BLaER1 treated with 17β-estradiol and CSF1 and Interleukin-3, amounts not matched to agents 10 nM and 100 nM (cell line): Measurements from ENCODE around the gene ACSS2.
"Not testable (repeated sequence)": the region's sequence is repeated elsewhere in the genome, so short reads cannot be mapped to it uniquely, and the experiment has no call there.

ENCODE experiments used
- H3K27ac ChIP-seq, 11 experiments: shearing (Covaris generic); formaldehyde crosslinking; 2 replicates each; pipeline ENCODE4 v1.8.1; 2022
- H3K27me3 ChIP-seq, 11 experiments: shearing (Covaris generic); formaldehyde crosslinking; 2 replicates each; pipeline ENCODE4 v1.8.1; 2022
- H3K36me3 ChIP-seq, 11 experiments: shearing (Covaris generic); formaldehyde crosslinking; 2 replicates each; pipeline ENCODE4 v1.8.1; 2022
- H3K4me1 ChIP-seq, 10 experiments: shearing (Covaris generic); formaldehyde crosslinking; 2 replicates each; pipeline ENCODE4 v1.8.1; 2022
- H3K4me2 ChIP-seq, 11 experiments: shearing (Covaris generic); formaldehyde crosslinking; 2 replicates each; pipeline ENCODE4 v1.8.1; 2022
- H3K4me3 ChIP-seq, 10 experiments: shearing (Covaris generic); formaldehyde crosslinking; 2 replicates each; pipeline ENCODE4 v1.8.1; 2022
- H3K9ac ChIP-seq, 11 experiments: shearing (Covaris generic); formaldehyde crosslinking; 2 replicates each; pipeline ENCODE4 v1.8.1; 2022
- H3K9me3 ChIP-seq, 11 experiments: shearing (Covaris generic); formaldehyde crosslinking; replicated peaks in 1 of 11; 2 replicates each; pipeline ENCODE4 v1.8.1; 2022
- H4K20me1 ChIP-seq, 11 experiments: shearing (Covaris generic); formaldehyde crosslinking; 2 replicates each; pipeline ENCODE4 v1.8.1; 2022
- Cebpa-rat ChIP-seq, 11 experiments: shearing (Covaris generic); IDR thresholded peaks; 2 replicates each; pipeline ENCODE4 v1.8.1; 2022

ACSS2 gene

DNA sequence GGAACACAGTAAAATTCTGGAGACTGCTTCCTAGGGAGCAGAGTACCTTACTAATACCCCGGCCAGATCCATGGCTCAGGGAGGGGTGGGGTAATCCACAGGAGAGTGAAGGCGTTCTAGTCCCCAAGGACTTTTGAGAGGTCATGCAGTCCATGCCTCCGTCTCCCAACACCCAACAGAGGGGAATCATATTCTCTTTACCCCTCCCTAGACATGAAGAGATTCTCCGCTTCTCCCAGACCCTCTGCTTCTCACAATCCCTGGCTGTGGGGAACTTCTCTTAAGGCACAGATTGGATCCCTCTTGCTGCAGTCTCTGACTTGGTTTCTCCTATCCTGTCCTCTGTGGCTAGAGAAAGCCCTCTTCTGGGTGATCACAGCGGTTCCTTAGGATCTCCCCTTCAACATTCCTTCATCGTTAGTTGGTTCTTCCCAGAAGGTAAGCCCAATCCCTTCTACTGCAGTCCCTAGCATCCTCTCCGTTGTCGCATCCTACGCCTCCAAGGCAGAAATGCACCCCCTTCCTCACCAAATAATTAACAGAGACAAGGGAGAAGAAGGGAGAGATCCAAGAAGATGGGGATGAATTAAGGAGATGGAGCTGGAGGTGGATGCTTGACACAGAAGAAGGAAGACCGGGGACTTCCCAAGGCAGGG, 4.3 kb upstream of the ACSS2 start:
- Histone ChIP-seq H3K27ac (no peak overlapping the region), H3K4me2 (peak overlapping the region; percentile 35 to 92 (median 73); a peak in 20 of 22 replicates), H3K9ac (no peak overlapping the region), H3K27me3 (peaks cover 0 to 8% (median 0%) of the 10 kb centered on the region in 11 experiments; a peak in 2 of 22 replicates), H3K36me3 (no peaks in the 10 kb centered on the region), H4K20me1 (no peaks in the 10 kb centered on the region), H3K4me3 (0 out of 20 replicates have a peak overlapping the region, but pooled peaks of 1 of the 10 experiments have one; percentile 35), H3K4me1 (peaks cover 18 to 36% (median 27%) of the 10 kb centered on the region in 10 experiments), H3K9me3 (no peaks in the 10 kb centered on the region)
- no peak for TF ChIP-seq Cebpa-rat (IDR thresholded peaks at IDR 0.05)

DNA sequence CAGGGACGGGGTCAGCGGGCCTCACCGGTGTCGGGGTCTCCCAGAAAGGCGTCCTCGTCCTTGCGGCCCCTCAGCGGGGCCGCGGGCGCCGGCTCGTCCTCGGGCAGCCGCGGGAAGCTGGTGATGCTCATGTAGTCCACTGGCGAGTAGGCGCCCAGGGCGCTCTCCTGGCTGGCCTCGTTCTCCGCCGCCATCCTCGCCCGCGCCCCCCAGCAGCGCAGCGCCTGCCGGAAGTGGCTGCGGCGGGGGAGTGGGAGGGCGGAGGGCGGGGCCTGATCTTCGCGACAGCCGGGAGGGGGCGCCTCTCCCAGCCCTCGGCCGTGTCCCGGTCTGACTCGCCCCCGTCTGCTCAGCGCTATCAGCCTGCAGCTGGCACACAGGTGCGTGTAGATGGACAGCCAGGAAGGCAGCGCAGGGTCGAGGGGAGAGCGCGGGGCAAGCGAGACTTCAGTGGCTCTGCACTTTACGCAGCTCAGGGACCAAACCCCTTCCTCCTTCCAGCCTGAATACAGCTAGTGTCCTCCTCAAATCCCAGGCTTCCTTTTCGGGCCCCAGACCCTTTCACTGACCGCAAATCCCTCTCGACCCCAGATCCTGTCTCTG, 3.7 kb upstream of the ACSS2 start, which contains the start of gene GGT7:
Gene GGT7, minus strand, starts transcription at position 235 of the 603 bp plus-strand sequence. Its CDS starts 41 bp downstream, at position 194.
- peaks cover 19 to 39% (median 31%) of the 10 kb centered on the region in 10 experiments for H3K4me1 ChIP-seq
- no peak within 1 kb of the TSS for H3K27ac ChIP-seq
- no peak for TF ChIP-seq Cebpa-rat (IDR thresholded peaks at IDR 0.05)
- H3K9ac ChIP-seq: peak within 1 kb of the TSS in 4 of 11 experiments; percentile 8 to 58 (median 26); a peak in 4 of 22 replicates
- peak within 1 kb of the TSS in 5 of 10 experiments; percentile 35 to 48 (median 42); a peak in 6 of 20 replicates for H3K4me3 ChIP-seq
- H3K4me2 ChIP-seq: peak within 1 kb of the TSS; percentile 35 to 92 (median 73)
- H3K36me3 ChIP-seq: no peaks in the 10 kb centered on the region
- peaks cover 0 to 8% (median 0%) of the 10 kb centered on the region in 11 experiments; a peak in 2 of 22 replicates for H3K27me3 ChIP-seq
- no peaks in the 10 kb centered on the region for H4K20me1 ChIP-seq
- H3K9me3 ChIP-seq: no peaks in the 10 kb centered on the region

DNA sequence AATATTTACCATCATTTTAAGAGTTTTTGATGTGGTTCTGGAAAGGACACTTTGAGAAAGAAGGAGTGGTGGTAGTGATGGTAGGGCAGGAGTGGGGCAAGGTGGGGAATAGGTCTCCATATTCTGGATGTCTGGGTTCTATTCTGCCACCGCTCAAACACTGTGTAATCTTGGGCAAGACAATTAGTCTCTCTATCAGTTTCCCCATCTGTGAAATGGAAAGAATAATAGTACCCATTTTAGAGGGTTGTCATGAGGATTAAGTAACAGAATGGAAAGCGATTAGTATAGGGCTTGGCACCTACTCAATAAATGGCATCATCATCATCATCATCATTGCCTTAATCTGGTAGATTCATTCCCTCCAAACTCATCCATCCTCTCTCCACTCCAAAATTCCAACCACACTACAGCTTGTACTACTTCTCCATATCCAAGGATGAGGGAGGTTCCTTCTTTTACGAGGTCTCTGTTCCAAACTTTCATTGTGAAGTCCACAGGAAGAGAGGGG, 2.8 kb upstream of the ACSS2 start:
- Histone ChIP-seq H3K4me3 (no peak overlapping the region), H4K20me1 (no peaks in the 10 kb centered on the region; a peak in 1 of 22 replicates), H3K9ac (no peak overlapping the region), H3K36me3 (no peaks in the 10 kb centered on the region), H3K27ac (no peak overlapping the region), H3K9me3 (no peaks in the 10 kb centered on the region), H3K4me1 (peaks cover 19 to 39% (median 32%) of the 10 kb centered on the region in 10 experiments), H3K4me2 (peak overlapping the region in 3 of 11 experiments; percentile 43 to 73 (median 47); a peak in 5 of 22 replicates), H3K27me3 (peaks cover 0 to 8% (median 0%) of the 10 kb centered on the region in 11 experiments; a peak in 2 of 22 replicates)
- TF ChIP-seq Cebpa-rat (IDR thresholded peaks at IDR 0.05): no peak

DNA sequence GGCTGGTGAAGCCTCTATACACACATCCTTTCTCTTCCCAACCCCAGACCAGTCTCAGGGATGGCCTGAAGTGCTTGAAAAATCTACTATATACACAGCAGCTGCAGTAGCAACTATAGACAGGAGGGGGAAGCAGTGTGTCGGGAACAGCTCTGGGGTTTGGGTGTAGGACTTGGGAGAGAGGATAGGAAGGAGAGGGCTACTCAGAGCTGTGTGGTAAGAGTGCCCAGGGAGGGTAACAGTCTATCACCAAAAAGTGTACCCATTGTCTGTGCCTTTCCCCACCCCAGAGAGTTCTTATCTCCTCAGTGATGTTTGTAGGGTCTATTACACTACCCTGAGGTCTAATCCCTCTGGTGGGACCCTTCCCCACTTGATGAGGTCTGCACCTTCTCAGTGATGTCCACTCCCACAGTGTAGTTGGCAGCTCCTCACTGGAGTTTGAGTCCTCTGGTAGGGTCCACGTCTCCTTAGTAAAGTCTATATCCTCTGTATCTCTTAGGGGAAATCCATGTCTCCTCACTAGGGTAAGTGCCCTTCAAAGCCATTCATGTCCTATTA, 2.2 kb upstream of the ACSS2 start:
- TF ChIP-seq Cebpa-rat (IDR thresholded peaks at IDR 0.05): no peak
- Histone ChIP-seq H3K27me3 (peaks cover 0 to 8% (median 0%) of the 10 kb centered on the region in 11 experiments; a peak in 2 of 22 replicates), H3K36me3 (no peaks in the 10 kb centered on the region), H3K9ac (peak overlapping the region in 2 of 11 experiments; percentile 44 to 53; a peak in 4 of 22 replicates), H3K27ac (peak overlapping the region in 4 of 11 experiments; percentile 31 to 85 (median 76); a peak in 5 of 22 replicates), H3K4me1 (peaks cover 19 to 39% (median 32%) of the 10 kb centered on the region in 10 experiments), H4K20me1 (no peaks in the 10 kb centered on the region; a peak in 1 of 22 replicates), H3K4me3 (no peak overlapping the region), H3K4me2 (peak overlapping the region in 5 of 11 experiments; percentile 73 to 89 (median 82); a peak in 8 of 22 replicates), H3K9me3 (no peaks in the 10 kb centered on the region)

DNA sequence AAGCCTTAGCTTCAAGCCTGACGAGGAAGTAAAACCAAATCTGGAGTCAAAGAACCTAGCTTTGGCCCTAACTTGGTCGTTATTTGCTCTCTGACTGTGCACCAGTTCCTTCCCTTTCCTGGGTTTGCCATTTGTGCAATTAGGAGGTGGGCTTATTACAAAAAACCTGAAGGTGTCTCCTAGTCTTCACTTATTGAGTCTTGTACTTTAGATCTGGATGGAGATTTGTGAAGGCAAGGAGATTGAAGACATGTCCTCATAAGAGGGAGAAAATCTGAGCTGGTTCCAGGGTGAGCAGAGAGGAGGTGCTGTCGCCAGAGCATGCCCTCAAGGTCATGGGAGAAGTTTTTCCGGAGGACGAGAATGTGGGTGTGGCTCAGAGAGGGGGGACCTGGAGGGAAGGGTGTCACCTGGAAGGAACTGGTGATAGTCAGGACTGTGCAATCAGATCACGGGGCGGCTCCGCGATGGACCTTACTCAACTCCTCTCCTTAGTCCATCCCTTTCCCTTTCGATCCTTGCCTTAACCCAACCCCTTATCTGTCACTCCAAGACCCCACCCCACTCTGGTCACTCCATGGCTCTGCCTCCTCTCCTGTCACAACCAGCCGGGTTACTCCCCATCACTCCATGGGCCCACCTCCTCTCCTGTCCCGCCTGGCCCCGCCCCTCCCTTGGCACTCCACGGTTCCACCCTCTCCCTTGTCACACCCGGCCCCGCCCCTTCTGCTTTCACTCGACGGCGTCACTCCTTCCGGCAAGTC, 588 bp upstream of the ACSS2 start:
- no peaks in the 10 kb centered on the region for H3K36me3 ChIP-seq
- peaks cover 0 to 8% (median 0%) of the 10 kb centered on the region in 11 experiments; a peak in 2 of 22 replicates for H3K27me3 ChIP-seq
- no peaks in the 10 kb centered on the region for H3K9me3 ChIP-seq
- no peak for TF ChIP-seq Cebpa-rat (IDR thresholded peaks at IDR 0.05)
- peak overlapping the region in 9 of 11 experiments; percentile 21 to 85 (median 60); a peak in 15 of 22 replicates for H3K27ac ChIP-seq
- peak overlapping the region; percentile 73 to 89 (median 81) for H3K4me2 ChIP-seq
- peaks cover 0 to 6% (median 0%) of the 10 kb centered on the region in 11 experiments; a peak in 2 of 22 replicates for H4K20me1 ChIP-seq
- H3K4me3 ChIP-seq: peak overlapping the region; percentile 45 to 92 (median 81)
- H3K9ac ChIP-seq: peak overlapping the region; percentile 33 to 76 (median 53); a peak in 19 of 22 replicates
- H3K4me1 ChIP-seq: peaks cover 19 to 39% (median 32%) of the 10 kb centered on the region in 10 experiments

DNA sequence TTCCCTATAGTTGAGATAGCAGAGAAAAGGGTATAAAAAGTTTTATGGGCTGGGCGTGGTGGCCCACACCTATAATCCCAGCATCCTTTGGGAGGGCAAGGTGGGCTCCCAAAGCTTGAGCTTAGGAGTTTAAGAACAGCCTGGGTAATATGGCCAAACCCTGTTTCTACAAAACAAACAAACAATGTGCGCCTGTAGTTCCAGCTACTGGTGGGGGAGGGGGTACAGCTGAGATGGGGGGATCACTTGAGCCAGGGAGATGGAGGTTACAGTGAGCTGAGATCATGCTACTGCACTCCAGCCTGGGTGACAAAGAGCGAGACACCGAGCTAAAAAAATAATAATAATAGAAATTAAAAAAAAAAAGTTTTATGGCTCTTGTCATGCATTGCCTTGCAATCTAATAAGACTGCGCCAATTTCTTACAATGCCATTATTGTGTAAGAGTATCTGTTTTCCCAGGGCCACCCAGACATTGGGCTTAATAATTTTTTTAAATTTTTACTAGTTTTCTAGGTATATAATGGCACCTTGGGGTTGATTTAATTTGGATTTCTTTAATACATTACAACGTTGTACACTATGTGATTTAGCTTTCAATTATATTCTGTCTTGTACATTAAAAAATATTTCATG, 3.9 kb downstream of the ACSS2 start:
- H3K4me3 ChIP-seq: no peak overlapping the region
- TF ChIP-seq Cebpa-rat (IDR thresholded peaks at IDR 0.05): no peak
- no peaks in the 10 kb centered on the region for H3K9me3 ChIP-seq
- peaks cover 0 to 6% (median 0%) of the 10 kb centered on the region in 11 experiments; a peak in 2 of 22 replicates for H4K20me1 ChIP-seq
- no peak overlapping the region for H3K9ac ChIP-seq
- no peak overlapping the region for H3K4me2 ChIP-seq
- H3K27me3 ChIP-seq: no peaks in the 10 kb centered on the region
- peaks cover 7 to 17% (median 13%) of the 10 kb centered on the region in 10 experiments for H3K4me1 ChIP-seq
- peaks cover 18 to 33% (median 29%) of the 10 kb centered on the region in 11 experiments for H3K36me3 ChIP-seq
- no peak overlapping the region for H3K27ac ChIP-seq

DNA sequence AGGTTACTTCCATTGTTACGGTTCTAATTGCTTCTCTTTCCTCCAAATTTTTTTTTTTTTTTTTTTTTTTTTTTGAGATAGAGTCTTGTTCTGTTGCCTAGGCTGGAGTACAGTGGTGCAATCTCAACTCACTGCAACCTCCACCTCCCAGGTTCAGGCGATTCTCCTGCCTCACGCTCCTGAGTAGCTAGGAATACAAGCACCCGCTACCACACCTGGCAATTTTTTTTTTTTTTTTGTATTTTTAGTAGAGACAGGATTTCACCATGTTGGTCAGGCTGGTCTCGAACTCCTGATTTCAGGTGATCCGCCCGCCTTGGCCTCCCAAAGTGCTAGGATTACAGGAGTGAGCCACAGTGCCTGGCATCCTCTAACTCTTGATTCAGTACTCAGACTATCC, 4.6 kb downstream of the ACSS2 start:
- not testable (repeated sequence) for H3K9me3 ChIP-seq, H3K4me3 ChIP-seq
- peaks cover under 1 to 11% (median 7%) of the 10 kb centered on the region in 10 experiments; a peak in 14 of 20 replicates for H3K4me1 ChIP-seq

DNA sequence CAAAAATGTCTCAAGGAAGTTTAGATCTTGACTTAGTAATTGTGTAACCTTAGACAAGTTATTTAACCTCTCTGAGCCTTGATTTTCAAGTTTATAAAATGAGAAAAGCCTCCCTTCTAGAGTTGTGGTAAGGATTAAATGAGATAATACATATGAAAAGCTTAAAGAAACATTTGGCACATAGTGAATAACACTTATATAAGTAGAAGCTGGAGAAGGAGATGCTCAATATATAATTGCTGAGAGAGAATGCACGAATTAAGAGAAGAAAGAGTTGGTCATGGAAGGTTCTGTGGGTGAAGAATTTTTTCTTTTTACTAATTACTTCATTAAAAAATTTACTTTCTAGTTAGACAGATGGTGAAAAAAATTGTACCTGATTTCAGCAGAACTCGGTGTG, 5.3 kb downstream of the ACSS2 start:
- no peak overlapping the region for H3K4me3 ChIP-seq
- no peaks in the 10 kb centered on the region for H3K9me3 ChIP-seq
- H4K20me1 ChIP-seq: peaks cover 0 to 6% (median 0%) of the 10 kb centered on the region in 11 experiments; a peak in 2 of 22 replicates
- peaks cover 0 to 11% (median 7%) of the 10 kb centered on the region in 10 experiments; a peak in 14 of 20 replicates for H3K4me1 ChIP-seq
- no peak overlapping the region for H3K4me2 ChIP-seq
- no peak for TF ChIP-seq Cebpa-rat (IDR thresholded peaks at IDR 0.05)
- H3K27ac ChIP-seq: no peak overlapping the region
- H3K36me3 ChIP-seq: peaks cover 22 to 45% (median 31%) of the 10 kb centered on the region in 11 experiments
- H3K9ac ChIP-seq: no peak overlapping the region
- no peaks in the 10 kb centered on the region for H3K27me3 ChIP-seq

More for the DNA sequence above, 4.6 kb downstream of the ACSS2 start:
- H4K20me1 ChIP-seq, H3K27me3 ChIP-seq, H3K27ac ChIP-seq, H3K4me2 ChIP-seq, H3K9ac ChIP-seq: not testable (repeated sequence)
- peaks cover 18 to 39% (median 31%) of the 10 kb centered on the region in 11 experiments for H3K36me3 ChIP-seq
